HG03064 (cell line): ENCODE data around the gene PRPF19.
"Not testable (repeated sequence)": the region's sequence is repeated elsewhere in the genome, so short reads cannot be mapped to it uniquely, and the experiment has no call there.

Experiments used
- ATAC-seq: cut with Tn5 transposase; IDR thresholded peaks from one replicate; pipeline ENCODE4 v1.9.1; 2021; ENCODE audit warnings: low read depth; ENCODE audit not compliant: unreplicated experiment

Gene PRPF19

GRCh38 chr11:60910281-60910687 lies 3.9 kb upstream of the PRPF19 start:
- ATAC-seq: peak; percentile 25

GRCh38 chr11:60909680-60910280 lies 3.4 kb upstream of the PRPF19 start:
- ATAC-seq: not testable (repeated sequence)

- ATAC-seq: no peak
Observed at GRCh38 chr11:60908803-60909202, 2.4 kb upstream of the PRPF19 start.

- no peak for ATAC-seq
Observed at GRCh38 chr11:60905551-60906113, 753 bp downstream of the PRPF19 start.

- no peak for ATAC-seq
Observed at GRCh38 chr11:60905047-60905446, 1.3 kb downstream of the PRPF19 start.

GRCh38 chr11:60902625-60903024 lies 3.8 kb downstream of the PRPF19 start:
- no peak for ATAC-seq

- no peak for ATAC-seq
Observed at GRCh38 chr11:60900673-60901404, 5.5 kb downstream of the PRPF19 start.

GRCh38 chr11:60899977-60900376 lies 6.4 kb downstream of the PRPF19 start:
- no peak for ATAC-seq

GRCh38 chr11:60899046-60899936 lies 7.1 kb downstream of the PRPF19 start:
- no peak for ATAC-seq

- no peak for ATAC-seq
Observed at GRCh38 chr11:60897496-60897895, 8.9 kb downstream of the PRPF19 start.

GRCh38 chr11:60895687-60896086 lies 10.7 kb downstream of the PRPF19 start:
- no peak for ATAC-seq

- ATAC-seq: no peak
Observed at GRCh38 chr11:60891103-60891741, 15.2 kb downstream of the PRPF19 start.

GRCh38 chr11:60890696-60891095 lies 15.7 kb downstream of the PRPF19 start:
- no peak for ATAC-seq

GRCh38 chr11:60889869-60890311 lies 16.5 kb downstream of the PRPF19 start:
- no peak for ATAC-seq

GRCh38 chr11:60887556-60887955 lies 18.8 kb downstream of the PRPF19 start:
- no peak for ATAC-seq

- no peak for ATAC-seq
Observed at GRCh38 chr11:60880643-60881282, 25.6 kb downstream of the PRPF19 start.

GRCh38 chr11:60879971-60880588 lies 26.3 kb downstream of the PRPF19 start:
- ATAC-seq: no peak

- no peak for ATAC-seq
Observed at GRCh38 chr11:60879104-60879503, 27.3 kb downstream of the PRPF19 start.

- ATAC-seq: no peak
Observed at GRCh38 chr11:60878245-60879101, 27.9 kb downstream of the PRPF19 start.
